Neural progenitor cell (in vitro differentiated cells): ENCODE measurements around the gene ORAI2.

ENCODE experiments used
- CTCF ChIP-seq: fragments of 200-600 bp; sonication (generic); IDR thresholded peaks from 2 replicates; pipeline ENCODE4 v1.5.1; 2017; ENCODE audit warnings: antibody characterized with exemption, mild to moderate bottlenecking
- EZH2 ChIP-seq: fragments of 200-600 bp; sonication (generic); IDR thresholded peaks from 2 replicates; pipeline ENCODE4 v1.6.1; 2017; ENCODE audit warnings: antibody characterized with exemption, mild to moderate bottlenecking, moderate library complexity

- no peak for TF ChIP-seq CTCF
- no peak for TF ChIP-seq EZH2
These were observed 29.8 kb upstream of the ORAI2 start for GRCh38 chr7:102403563-102403962.
